ENCODE measurements around the gene EXOSC5. TPM values are rescaled to one million over a fixed set of nuclear protein-coding genes. Genes with fewer than 3 reads are reported as not detected.

EXOSC5 gene
- total RNA-seq, 2 donors from 2014 or later, result 4.3 to 22.8 TPM

- Histone ChIP-seq H3K4me1 (peaks cover 31% of the 10 kb centered on the region), H3K27ac (no peak overlapping the region), H3K4me3 (no peak overlapping the region), H3K27me3 (no peaks in the 10 kb centered on the region), H3K9me3 (no peaks in the 10 kb centered on the region), H3K36me3 (replicated peaks in 1 of 2; ENCODE audit: insufficient read depth in 1 of 2, low read depth in 2 of 2) (no peaks in the 10 kb centered on the region)
- no peak for DNase-seq
- TF ChIP-seq, protein P1, sequence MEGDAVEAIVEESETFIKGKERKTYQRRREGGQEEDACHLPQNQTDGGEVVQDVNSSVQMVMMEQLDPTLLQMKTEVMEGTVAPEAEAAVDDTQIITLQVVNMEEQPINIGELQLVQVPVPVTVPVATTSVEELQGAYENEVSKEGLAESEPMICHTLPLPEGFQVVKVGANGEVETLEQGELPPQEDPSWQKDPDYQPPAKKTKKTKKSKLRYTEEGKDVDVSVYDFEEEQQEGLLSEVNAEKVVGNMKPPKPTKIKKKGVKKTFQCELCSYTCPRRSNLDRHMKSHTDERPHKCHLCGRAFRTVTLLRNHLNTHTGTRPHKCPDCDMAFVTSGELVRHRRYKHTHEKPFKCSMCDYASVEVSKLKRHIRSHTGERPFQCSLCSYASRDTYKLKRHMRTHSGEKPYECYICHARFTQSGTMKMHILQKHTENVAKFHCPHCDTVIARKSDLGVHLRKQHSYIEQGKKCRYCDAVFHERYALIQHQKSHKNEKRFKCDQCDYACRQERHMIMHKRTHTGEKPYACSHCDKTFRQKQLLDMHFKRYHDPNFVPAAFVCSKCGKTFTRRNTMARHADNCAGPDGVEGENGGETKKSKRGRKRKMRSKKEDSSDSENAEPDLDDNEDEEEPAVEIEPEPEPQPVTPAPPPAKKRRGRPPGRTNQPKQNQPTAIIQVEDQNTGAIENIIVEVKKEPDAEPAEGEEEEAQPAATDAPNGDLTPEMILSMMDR (IDR thresholded peaks at IDR 0.05), result no peak
- no peak for TF ChIP-seq POLR2A (IDR thresholded peaks at IDR 0.05)
- WGBS, 2 donors, result 56 to 81% methylated on average over 5 to 9 of the region's 9 CpGs
- no peak for ATAC-seq
- intact Hi-C loops (cut with DNase I), result no loop called here
These were observed 19.0 kb downstream of the EXOSC5 start for GRCh38 chr19:41377977-41378709.

DNA sequence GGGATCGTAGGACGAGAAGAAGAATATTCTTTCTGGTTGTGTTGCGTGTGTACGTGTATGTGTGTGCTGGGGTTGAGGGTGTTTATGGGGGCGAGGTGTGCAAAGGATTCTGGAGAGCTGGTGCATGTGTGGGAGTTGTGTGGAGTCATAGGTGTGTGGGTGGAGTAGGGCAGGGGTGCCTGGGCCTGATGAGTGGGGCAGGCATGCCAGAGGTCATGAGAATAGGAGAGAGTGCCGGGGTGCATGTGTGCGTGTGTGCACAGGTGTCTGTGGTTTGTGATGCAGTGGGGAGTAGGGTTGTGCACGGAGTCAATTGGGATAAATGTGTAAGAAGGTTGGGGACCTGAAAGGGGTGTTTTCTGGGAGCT is 20.2 kb downstream of the EXOSC5 start:
- DNase-seq, result peak in 1 of 4 donors; percentile 10
- H3K27ac ChIP-seq, result peak overlapping the region; percentile 45 to 73 (median 70)
- ATAC-seq, result peak; percentile 24
- 41 to 44% methylated on average over 8 of the region's 8 CpGs for WGBS, 2 donors
- H3K9me3 ChIP-seq, result no peaks in the 10 kb centered on the region
- TF ChIP-seq POLR2A (IDR thresholded peaks at IDR 0.05), result no peak
- TF ChIP-seq, protein P1 (IDR thresholded peaks at IDR 0.05), result no peak
- H3K4me3 ChIP-seq, result peak overlapping the region in 1 of 2 donors; percentile 32
- no peaks in the 10 kb centered on the region for H3K36me3 ChIP-seq (replicated peaks in 1 of 2; ENCODE audit: insufficient read depth in 1 of 2, low read depth in 2 of 2)
- H3K4me1 ChIP-seq, result peaks cover 31% of the 10 kb centered on the region
- intact Hi-C loops (cut with DNase I), result no loop called here
- no peaks in the 10 kb centered on the region for H3K27me3 ChIP-seq

DNA sequence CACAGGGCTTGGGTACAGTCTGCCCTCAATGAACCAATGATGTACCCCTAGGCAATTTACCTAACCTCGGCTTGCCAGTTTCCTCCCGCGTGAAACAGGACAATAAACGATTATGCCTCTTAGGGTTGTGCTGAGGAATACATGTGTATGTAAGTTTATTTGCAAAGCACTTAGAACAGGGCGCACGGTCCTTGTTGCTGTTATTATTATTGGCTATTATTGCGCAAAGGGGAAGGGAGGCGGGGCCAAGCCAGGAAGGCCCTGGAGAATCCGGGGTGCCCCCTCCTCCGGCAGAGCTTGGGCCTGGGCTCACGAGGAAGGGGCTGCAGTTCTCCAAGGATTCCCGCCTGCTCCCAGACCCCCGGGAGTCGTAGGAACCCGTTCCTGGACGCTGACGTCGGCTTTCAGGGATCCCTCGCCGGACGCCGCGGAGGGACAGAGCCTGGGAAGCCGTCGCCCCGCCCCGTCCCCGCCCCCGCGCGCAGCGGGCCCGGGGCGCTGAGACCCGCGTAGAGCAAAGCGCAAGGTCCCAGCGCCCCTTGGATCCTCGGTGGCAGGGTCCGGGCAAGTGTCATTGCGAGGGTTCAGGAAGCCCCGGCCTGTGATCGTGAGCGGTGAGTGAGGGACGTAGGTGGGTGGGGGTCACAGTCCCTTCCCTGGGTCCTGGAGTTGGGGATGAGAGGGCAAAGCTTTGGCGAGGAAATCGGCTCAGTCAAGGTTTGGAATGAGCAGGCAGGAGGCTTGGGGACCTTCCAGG is 20.7 kb downstream of the EXOSC5 start, which contains the start of gene TMEM91:
TSS of gene TMEM91 (plus strand) at position 293 of the 757 bp plus-strand sequence. CDS start 1,777 bp downstream, outside the sequence.
- ATAC-seq, result peak; percentile 52
- Histone ChIP-seq H3K4me1 (peaks cover 31% of the 10 kb centered on the region), H3K36me3 (replicated peaks in 1 of 2; ENCODE audit: insufficient read depth in 1 of 2, low read depth in 2 of 2) (no peaks in the 10 kb centered on the region), H3K27ac (peak within 1 kb of the TSS; percentile 45 to 73 (median 70)), H3K27me3 (no peaks in the 10 kb centered on the region), H3K9me3 (no peaks in the 10 kb centered on the region), H3K4me3 (peak within 1 kb of the TSS; percentile 32 to 36)
- TF ChIP-seq, protein P1 (IDR thresholded peaks at IDR 0.05), result no peak
- peak in 1 of 3 donors; percentile 21 for TF ChIP-seq POLR2A (IDR thresholded peaks at IDR 0.05)
- intact Hi-C loops (cut with DNase I), result no loop called here
- DNase-seq, result peak; percentile 38 to 64 (median 54)
- 2 to 5% methylated on average over 10 to 28 of the region's 47 CpGs for WGBS, 2 donors

DNA sequence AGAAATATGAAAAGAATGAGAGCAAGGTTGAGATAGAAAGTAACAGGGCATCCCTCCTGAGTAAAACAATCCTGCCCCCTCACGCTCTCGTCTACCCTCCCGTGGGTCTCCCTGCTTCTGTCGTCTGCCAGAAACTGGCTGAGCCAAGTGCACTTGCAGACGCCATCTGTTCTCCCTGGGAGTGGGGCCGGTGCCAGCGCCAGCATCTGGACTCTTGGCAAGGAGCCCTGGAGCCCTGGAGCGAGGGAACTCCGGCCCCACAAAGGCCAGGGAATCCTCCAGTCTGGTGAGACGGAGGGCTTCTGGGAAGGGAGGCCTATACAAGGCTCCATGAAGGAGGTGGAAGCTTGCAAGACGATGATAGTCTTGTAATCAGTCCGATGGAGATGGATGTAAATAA is 23.2 kb downstream of the EXOSC5 start:
- intact Hi-C loops (cut with DNase I), result no loop called here
- WGBS, 2 donors, result 7 to 10% methylated on average over 12 of the region's 12 CpGs
- Histone ChIP-seq H3K27ac (peak overlapping the region; percentile 35 to 69 (median 55)), H3K36me3 (replicated peaks in 1 of 2; ENCODE audit: insufficient read depth in 1 of 2, low read depth in 2 of 2) (no peaks in the 10 kb centered on the region), H3K4me1 (peaks cover 31% of the 10 kb centered on the region), H3K9me3 (no peaks in the 10 kb centered on the region), H3K27me3 (no peaks in the 10 kb centered on the region), H3K4me3 (no peak overlapping the region)
- ATAC-seq (peak; percentile 81), DNase-seq (peak; percentile 86 to 94 (median 92))
- TF ChIP-seq, protein P1 (IDR thresholded peaks at IDR 0.05), result no peak
- TF ChIP-seq POLR2A (IDR thresholded peaks at IDR 0.05), result no peak

All from body of pancreas (tissue), 4 donors.